ENCODE data around the gene TXLNG.
"Not testable (repeated sequence)": the region's sequence is repeated elsewhere in the genome, so short reads cannot be mapped to it uniquely, and the experiment has no call there.

TXLNG gene

DNA sequence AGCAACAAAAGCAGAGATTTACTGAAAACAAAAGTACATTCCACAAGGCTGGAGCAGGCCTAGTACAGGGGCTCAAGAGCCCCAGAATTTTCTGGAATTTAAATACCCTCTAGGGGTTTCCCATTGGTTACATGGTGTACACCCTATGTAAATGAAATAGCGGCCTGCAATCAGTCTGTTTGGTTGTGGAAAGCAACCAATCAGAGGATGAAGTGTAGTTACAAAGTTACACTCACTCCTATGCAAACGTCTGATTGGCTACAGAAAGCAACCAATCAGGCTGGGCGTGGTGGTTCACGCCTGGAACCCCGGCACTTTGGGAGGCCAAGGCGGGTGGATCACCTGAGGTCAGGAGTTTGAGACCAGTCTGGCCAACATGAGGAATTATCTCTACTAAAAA, 13.8 kb upstream of the TXLNG start:
- Mint-ChIP-seq H3K36me3 (ENCODE audit: low read depth) (no peaks in the 10 kb centered on the region), H3K9me3 (no peaks in the 10 kb centered on the region), H3K4me1 (ENCODE audit: low read depth) (no peaks in the 10 kb centered on the region), H3K27me3 (no peaks in the 10 kb centered on the region), H3K4me3 (no peak overlapping the region), H3K27ac (no peak overlapping the region)

DNA sequence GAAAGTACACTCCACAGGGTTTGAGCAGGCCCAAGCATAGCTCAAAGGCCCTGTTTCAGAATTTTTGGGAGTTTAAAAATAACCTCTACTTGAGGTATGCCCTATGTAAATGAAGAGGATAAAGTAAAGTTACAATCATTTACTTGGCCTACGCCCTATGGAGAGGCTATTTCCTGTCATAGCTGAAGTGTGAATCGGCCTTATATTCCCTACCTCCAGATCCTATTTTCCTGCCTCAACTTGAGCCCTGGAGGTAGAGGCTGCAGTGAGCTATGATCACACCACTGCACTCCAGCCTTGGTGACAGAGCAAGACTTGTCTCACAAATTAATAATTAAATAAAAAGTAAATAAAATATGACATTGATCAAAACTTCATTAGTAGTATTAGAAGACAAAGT, 11.5 kb upstream of the TXLNG start:
- no peak overlapping the region for H3K27ac Mint-ChIP-seq
- H3K9me3 Mint-ChIP-seq: no peaks in the 10 kb centered on the region
- no peaks in the 10 kb centered on the region for H3K4me1 Mint-ChIP-seq (ENCODE audit: low read depth)
- H3K4me3 Mint-ChIP-seq: no peak overlapping the region
- H3K36me3 Mint-ChIP-seq (ENCODE audit: low read depth): no peaks in the 10 kb centered on the region
- no peaks in the 10 kb centered on the region for H3K27me3 Mint-ChIP-seq

DNA sequence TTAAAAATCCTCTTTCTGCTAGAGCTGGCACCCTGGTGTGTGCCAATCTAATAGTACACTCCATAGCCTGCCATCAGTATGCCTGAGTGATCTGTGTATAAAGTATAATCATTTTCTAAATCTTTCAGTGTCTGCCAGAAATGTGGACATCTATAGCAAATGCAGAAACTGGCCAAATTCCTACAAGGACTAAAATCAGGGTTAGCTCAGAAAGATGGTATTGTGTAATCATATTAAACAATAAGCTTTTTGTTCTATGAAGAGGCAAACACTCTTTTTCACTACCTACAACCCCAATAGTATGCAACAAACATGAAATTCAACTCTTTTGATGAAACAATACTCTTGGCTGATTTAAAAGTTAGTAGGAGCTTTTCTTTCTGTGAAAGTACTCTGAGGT, 7.7 kb upstream of the TXLNG start:
- H3K4me1 Mint-ChIP-seq (ENCODE audit: low read depth): no peaks in the 10 kb centered on the region
- H3K36me3 Mint-ChIP-seq (ENCODE audit: low read depth): no peaks in the 10 kb centered on the region
- H3K9me3 Mint-ChIP-seq: no peaks in the 10 kb centered on the region
- no peak overlapping the region for H3K4me3 Mint-ChIP-seq
- H3K27me3 Mint-ChIP-seq: no peaks in the 10 kb centered on the region
- H3K27ac Mint-ChIP-seq: no peak overlapping the region

GRCh38 chrX:16778993-16779392, 7.3 kb upstream of the TXLNG start:
- H3K27ac Mint-ChIP-seq: no peak overlapping the region
- no peak overlapping the region for H3K4me3 Mint-ChIP-seq
- H3K4me1 Mint-ChIP-seq (ENCODE audit: low read depth): no peaks in the 10 kb centered on the region
- H3K9me3 Mint-ChIP-seq: no peaks in the 10 kb centered on the region
- no peaks in the 10 kb centered on the region for H3K36me3 Mint-ChIP-seq (ENCODE audit: low read depth)
- no peaks in the 10 kb centered on the region for H3K27me3 Mint-ChIP-seq

DNA sequence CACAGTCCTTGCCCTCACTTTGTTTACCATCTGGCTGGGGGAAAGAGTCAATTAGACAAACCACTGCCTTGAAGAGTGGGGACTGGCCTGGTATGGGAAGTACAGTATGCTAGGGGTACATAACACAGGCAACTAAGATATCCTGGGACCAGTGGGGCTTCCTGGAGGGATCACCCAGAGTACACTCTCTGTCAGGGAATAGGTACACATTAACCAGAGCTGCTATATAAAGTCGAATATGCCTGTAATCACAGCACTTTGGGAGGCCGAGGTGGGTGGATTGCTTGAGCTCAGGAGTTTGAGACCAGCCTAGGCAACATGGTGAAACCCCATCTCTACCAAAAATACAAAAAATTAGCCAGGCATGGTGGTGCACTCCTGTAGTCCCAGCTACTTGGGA, 6.5 kb upstream of the TXLNG start:
- not testable (repeated sequence) for H3K27ac Mint-ChIP-seq; H3K27me3 Mint-ChIP-seq; H3K4me1 Mint-ChIP-seq (ENCODE audit: low read depth); H3K9me3 Mint-ChIP-seq; H3K36me3 Mint-ChIP-seq (ENCODE audit: low read depth); H3K4me3 Mint-ChIP-seq

DNA sequence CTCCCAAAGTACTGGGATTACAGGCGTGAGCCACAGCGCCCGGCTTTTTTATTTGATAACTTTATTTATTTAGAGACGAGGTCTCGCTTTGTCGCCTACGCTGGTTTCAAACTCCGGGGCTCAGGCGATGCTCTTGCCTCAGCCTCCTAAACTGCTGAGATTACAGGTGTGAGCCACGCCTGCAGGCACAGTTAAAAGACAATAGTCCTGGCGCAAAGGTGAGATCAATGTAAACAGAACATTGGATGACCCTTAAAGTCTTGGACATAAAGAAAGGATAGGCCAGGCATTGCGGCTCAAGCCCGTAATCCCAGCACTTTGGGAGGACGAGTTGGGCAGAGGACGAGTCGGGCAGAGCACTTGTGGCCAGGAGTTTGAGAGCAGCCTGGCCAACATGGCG, 2.8 kb upstream of the TXLNG start:
- Mint-ChIP-seq H3K36me3 (ENCODE audit: low read depth) (peaks cover 6% of the 10 kb centered on the region), H3K9me3 (no peaks in the 10 kb centered on the region), H3K4me3 (no peak overlapping the region), H3K27ac (no peak overlapping the region), H3K27me3 (no peaks in the 10 kb centered on the region), H3K4me1 (ENCODE audit: low read depth) (peaks cover 12% of the 10 kb centered on the region)

GRCh38 chrX:16784440-16784839, 1.8 kb upstream of the TXLNG start:
- not testable (repeated sequence) for H3K4me3 Mint-ChIP-seq; H3K27ac Mint-ChIP-seq; H3K36me3 Mint-ChIP-seq (ENCODE audit: low read depth); H3K9me3 Mint-ChIP-seq; H3K27me3 Mint-ChIP-seq
- peaks cover 12% of the 10 kb centered on the region for H3K4me1 Mint-ChIP-seq (ENCODE audit: low read depth)

GRCh38 chrX:16785247-16786138, 773 bp upstream of the TXLNG start:
- peak overlapping the region; percentile 91 for H3K4me3 Mint-ChIP-seq
- no peaks in the 10 kb centered on the region for H3K9me3 Mint-ChIP-seq
- peaks cover 6% of the 10 kb centered on the region for H3K36me3 Mint-ChIP-seq (ENCODE audit: low read depth)
- no peaks in the 10 kb centered on the region for H3K27me3 Mint-ChIP-seq
- H3K4me1 Mint-ChIP-seq (ENCODE audit: low read depth): peaks cover 12% of the 10 kb centered on the region
- H3K27ac Mint-ChIP-seq: peak overlapping the region; percentile 92

DNA sequence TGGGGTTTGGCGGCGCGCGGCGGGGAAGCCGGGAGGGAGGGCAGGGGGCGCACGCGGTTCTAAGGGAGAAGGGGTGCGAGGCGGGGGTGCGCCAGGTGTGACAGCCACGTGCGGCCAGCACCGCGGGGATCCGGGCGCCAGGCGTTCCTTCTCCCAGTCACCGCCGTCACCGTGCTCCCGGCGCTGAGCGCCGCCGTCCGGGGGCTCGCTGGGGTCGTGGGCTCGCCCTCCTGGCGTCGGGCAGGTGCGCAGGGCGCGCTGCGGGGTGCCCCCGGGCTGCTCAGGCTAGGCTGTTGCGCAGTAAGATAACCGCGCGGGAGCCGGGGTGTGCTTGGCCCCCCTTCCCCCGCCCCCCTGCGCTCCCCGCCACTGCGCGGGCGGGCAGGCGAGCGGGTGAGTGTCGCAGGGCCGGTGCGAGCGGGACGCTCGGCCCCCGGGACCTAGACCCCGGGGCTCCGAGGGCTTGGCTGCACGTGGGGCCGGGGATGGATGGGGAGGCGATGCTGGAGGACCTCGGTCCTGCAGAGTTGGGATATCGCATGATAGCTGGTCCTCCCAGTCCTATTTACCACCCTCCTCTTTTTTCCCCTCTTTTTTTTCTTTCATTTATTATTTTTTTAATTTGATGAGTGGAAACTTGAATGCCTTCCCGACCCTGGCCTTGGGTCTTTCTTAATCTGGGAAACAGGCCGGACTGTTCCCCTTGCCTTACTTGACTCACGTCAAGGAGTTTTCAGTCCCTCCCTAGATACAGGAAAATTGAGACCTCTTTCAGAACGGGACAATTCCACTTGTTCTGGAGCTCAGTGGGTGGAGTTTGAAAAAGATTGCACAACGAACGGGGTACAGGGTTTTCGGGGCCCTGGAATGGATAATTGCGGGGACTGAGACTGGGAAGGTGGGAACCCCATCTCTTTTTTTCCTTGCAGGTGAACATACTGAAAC, 797 bp downstream of the TXLNG start:
- H3K27ac Mint-ChIP-seq: peak overlapping the region; percentile 55
- H3K9me3 Mint-ChIP-seq: no peaks in the 10 kb centered on the region
- H3K4me1 Mint-ChIP-seq (ENCODE audit: low read depth): peaks cover 17% of the 10 kb centered on the region
- H3K27me3 Mint-ChIP-seq: no peaks in the 10 kb centered on the region
- peak overlapping the region; percentile 91 for H3K4me3 Mint-ChIP-seq
- peaks cover 13% of the 10 kb centered on the region for H3K36me3 Mint-ChIP-seq (ENCODE audit: low read depth)

- H3K27ac Mint-ChIP-seq: peak overlapping the region; percentile 58
- H3K36me3 Mint-ChIP-seq (ENCODE audit: low read depth): peaks cover 13% of the 10 kb centered on the region
- H3K27me3 Mint-ChIP-seq: no peaks in the 10 kb centered on the region
- H3K9me3 Mint-ChIP-seq: no peaks in the 10 kb centered on the region
- H3K4me1 Mint-ChIP-seq (ENCODE audit: low read depth): peaks cover 17% of the 10 kb centered on the region
- peak overlapping the region; percentile 84 for H3K4me3 Mint-ChIP-seq
These were observed 2.2 kb downstream of the TXLNG start for GRCh38 chrX:16788477-16788876.

DNA sequence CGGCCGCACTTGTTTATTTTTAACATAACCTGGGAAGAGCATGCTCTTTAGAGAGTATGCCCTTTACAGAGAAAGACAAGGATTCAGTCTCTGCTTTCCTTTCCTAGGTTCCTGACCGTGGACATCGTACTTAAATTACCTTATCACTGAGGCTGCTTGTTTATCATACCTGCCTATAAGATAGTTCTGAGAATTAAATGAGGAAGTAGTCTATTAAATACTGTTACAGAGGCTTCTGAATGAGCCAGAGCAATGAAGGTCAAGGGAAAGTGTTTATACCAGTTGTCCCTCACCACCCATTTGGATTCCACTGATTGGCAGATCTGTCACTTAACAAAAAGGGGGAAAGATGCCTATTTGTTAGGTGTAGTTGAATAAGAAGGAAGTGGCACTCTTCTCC, 10.0 kb downstream of the TXLNG start:
- Mint-ChIP-seq H3K9me3 (no peaks in the 10 kb centered on the region), H3K4me1 (ENCODE audit: low read depth) (peaks cover 10% of the 10 kb centered on the region), H3K4me3 (no peak overlapping the region), H3K27me3 (no peaks in the 10 kb centered on the region), H3K27ac (no peak overlapping the region), H3K36me3 (ENCODE audit: low read depth) (peaks cover 29% of the 10 kb centered on the region)

DNA sequence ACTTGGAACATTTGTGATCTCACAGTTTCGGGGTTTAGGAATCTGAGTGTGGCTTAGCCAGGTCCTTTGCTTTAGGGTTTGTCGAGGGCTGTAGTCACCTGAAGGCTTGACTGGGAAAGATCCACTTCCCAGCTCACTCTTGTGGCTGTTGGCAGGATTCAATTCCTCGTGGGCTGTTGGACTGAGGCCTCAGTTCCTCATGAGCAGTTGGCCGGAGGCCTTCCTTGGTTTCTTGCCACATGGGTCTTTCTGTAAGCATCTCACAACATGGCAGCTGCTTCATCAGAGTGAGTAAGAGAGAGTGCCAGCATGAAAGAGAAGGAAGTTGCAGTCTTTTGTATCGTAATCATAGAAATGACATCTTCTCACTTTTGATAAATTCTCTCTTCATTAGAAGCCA, 11.1 kb downstream of the TXLNG start:
- Mint-ChIP-seq H3K36me3 (ENCODE audit: low read depth) (peaks cover 30% of the 10 kb centered on the region), H3K9me3 (no peaks in the 10 kb centered on the region), H3K4me1 (ENCODE audit: low read depth) (peaks cover 9% of the 10 kb centered on the region), H3K27ac (no peak overlapping the region), H3K4me3 (no peak overlapping the region), H3K27me3 (no peaks in the 10 kb centered on the region)

- no peak overlapping the region for H3K27ac Mint-ChIP-seq
- H3K4me1 Mint-ChIP-seq (ENCODE audit: low read depth): peaks cover 9% of the 10 kb centered on the region
- H3K36me3 Mint-ChIP-seq (ENCODE audit: low read depth): peaks cover 33% of the 10 kb centered on the region
- H3K9me3 Mint-ChIP-seq: no peaks in the 10 kb centered on the region
- no peaks in the 10 kb centered on the region for H3K27me3 Mint-ChIP-seq
- no peak overlapping the region for H3K4me3 Mint-ChIP-seq
These were observed 11.6 kb downstream of the TXLNG start for GRCh38 chrX:16797841-16798240.

DNA sequence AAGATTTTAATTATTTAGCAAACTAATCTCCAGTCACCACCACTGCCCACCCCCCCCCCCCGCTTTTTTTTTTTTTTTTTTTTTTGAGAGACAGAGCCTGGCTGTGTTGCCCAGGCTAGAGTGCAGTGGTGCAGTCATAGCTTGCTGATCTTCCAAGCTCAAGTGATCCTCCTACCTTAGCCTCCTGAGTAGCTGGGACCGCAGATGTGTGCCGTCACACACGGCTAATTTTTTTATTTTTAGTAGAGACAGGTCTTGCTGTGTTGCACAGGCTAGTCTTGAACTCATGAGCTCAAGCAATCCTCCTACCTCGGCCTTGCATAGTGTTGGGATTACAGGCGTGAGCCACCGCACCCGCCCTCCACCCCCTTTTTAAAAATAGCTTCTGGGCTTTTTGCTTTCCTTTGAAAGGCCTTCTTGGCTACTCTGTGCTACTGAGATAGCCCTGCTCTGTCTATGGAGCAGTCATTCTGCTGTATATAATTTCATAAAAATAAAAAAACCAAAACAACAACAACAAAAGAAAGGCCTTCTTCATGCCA, 18.7 kb downstream of the TXLNG start:
- Mint-ChIP-seq H3K4me3 (no peak overlapping the region), H3K36me3 (ENCODE audit: low read depth) (peaks cover 12% of the 10 kb centered on the region), H3K4me1 (ENCODE audit: low read depth) (peaks cover 19% of the 10 kb centered on the region)

GRCh38 chrX:16807548-16807947, 21.3 kb downstream of the TXLNG start:
- H3K4me3 Mint-ChIP-seq: no peak overlapping the region
- no peaks in the 10 kb centered on the region for H3K9me3 Mint-ChIP-seq
- no peaks in the 10 kb centered on the region for H3K27me3 Mint-ChIP-seq
- peaks cover 12% of the 10 kb centered on the region for H3K36me3 Mint-ChIP-seq (ENCODE audit: low read depth)
- peaks cover 19% of the 10 kb centered on the region for H3K4me1 Mint-ChIP-seq (ENCODE audit: low read depth)
- H3K27ac Mint-ChIP-seq: no peak overlapping the region

More for the DNA sequence above, 18.7 kb downstream of the TXLNG start:
- Mint-ChIP-seq H3K27ac (no peak overlapping the region), H3K9me3 (no peaks in the 10 kb centered on the region), H3K27me3 (no peaks in the 10 kb centered on the region)
